ENCODE results near the gene KCNN1.

- TF ChIP-seq CTCF (IDR thresholded peaks at IDR 0.05; ENCODE audit: insufficient read depth, low read depth, low read length) (no peak), EZH2 (IDR thresholded peaks at IDR 0.05; ENCODE audit: insufficient read depth, low read length) (no peak)
Measured at GRCh38 chr19:18017275-18018083, 50.6 kb downstream of the KCNN1 start.
